Natural killer cell (primary cell): ENCODE data around the gene EXOC4. TPM values are rescaled to one million over a fixed set of nuclear protein-coding genes. Genes with fewer than 3 reads are reported as not detected.

ENCODE experiments used
- ATAC-seq, 3 donors: fragments of 150-1000 bp in 2 of 3; fragments of 200-7000 bp in 1 of 3; cut with Tn5 transposase; 1 replicate in 1 of 3; 2 replicates in 2 of 3; pipeline ENCODE4 v1.10.0; 2021; ENCODE audit warnings: mild to moderate bottlenecking in 2 of 3, moderate library complexity in 2 of 3
- DNase-seq, 2 donors: peaks; one replicate each; pipeline versions ENCODE4 v3.0.0 to v3.0.0-alpha.2; 2013 to 2021; ENCODE audit warnings: mixed read lengths in 1 of 2
- H3K27ac ChIP-seq: one replicate; pipeline ENCODE4 v1.5.1; 2013; ENCODE audit warnings: mild to moderate bottlenecking, low read length
- H3K27me3 ChIP-seq: one replicate; pipeline ENCODE4 v1.6.1; 2013; ENCODE audit warnings: low read length; ENCODE audit not compliant: control insufficient read depth, insufficient read depth
- H3K36me3 ChIP-seq: one replicate; pipeline ENCODE4 v1.6.1; 2013; ENCODE audit warnings: low read length; ENCODE audit not compliant: control insufficient read depth, insufficient read depth
- H3K4me1 ChIP-seq: one replicate; pipeline ENCODE4 v1.6.1; 2013; ENCODE audit warnings: low read length; ENCODE audit not compliant: control insufficient read depth, insufficient read depth
- H3K4me3 ChIP-seq: one replicate; pipeline ENCODE4 v1.5.1; 2013; ENCODE audit warnings: low read length
- H3K9me3 ChIP-seq: one replicate; pipeline ENCODE4 v1.6.1; 2013; ENCODE audit warnings: low read length; ENCODE audit not compliant: control insufficient read depth, insufficient read depth
- H3K27ac Mint-ChIP-seq, 2 donors: one replicate each; pipeline ENCODE4 v1.8.0; 2022; ENCODE audit warnings: mild to moderate bottlenecking in 2 of 2, mixed read lengths in 2 of 2, moderate library complexity in 1 of 2
- H3K27me3 Mint-ChIP-seq, 2 donors: one replicate each; pipeline ENCODE4 v1.8.0; 2022; ENCODE audit warnings: low read depth in 2 of 2, mixed read lengths in 2 of 2
- H3K36me3 Mint-ChIP-seq: one replicate; pipeline ENCODE4 v1.8.0; 2022; ENCODE audit warnings: mixed read lengths
- H3K4me1 Mint-ChIP-seq, 2 donors: one replicate each; pipeline ENCODE4 v1.8.0; 2022; ENCODE audit warnings: mixed read lengths in 2 of 2
- H3K4me3 Mint-ChIP-seq: one replicate; pipeline ENCODE4 v1.8.0; 2022; ENCODE audit warnings: mild to moderate bottlenecking, moderate library complexity, mixed read lengths
- H3K9me3 Mint-ChIP-seq, 2 donors: one replicate each; pipeline ENCODE4 v1.8.0; 2022; ENCODE audit warnings: mixed read lengths in 2 of 2
- CTCF ChIP-seq: fragments of 200-600 bp; IDR thresholded peaks from one replicate; pipeline ENCODE4 v1.8.0; 2022; ENCODE audit warnings: antibody characterized with exemption
- WGBS: methylation state at CpG from one replicate; pipeline ENCODE4 v1.1.7; 2013; ENCODE audit warnings: missing lambda C conversion rate; ENCODE audit not compliant: insufficient coverage; 5-methylcytosine and 5-hydroxymethylcytosine counted together
- intact Hi-C: fragments of 100-400 bp; cut with micrococcal nuclease; formaldehyde crosslinking; loops from one replicate; pipeline ENCODE4 v1.14.2; 2022
- total RNA-seq, 4 donors: library from RNA; stranded (reverse); fragments of 120-200 nt in 1 of 4; gene quantifications; one replicate each; pipeline versions ENCODE4 v1.2.3 to v1.2.4, GENCODE V29; 2013 to 2022

EXOC4 gene
- total RNA-seq, 3 donors from 2014 or later (not counting 1 experiment from before 2014, with no cell fraction given): 105 to 148 (median 123) TPM

- Histone ChIP-seq H3K4me1 (no peaks in the 10 kb centered on the region), H3K27me3 (no peaks in the 10 kb centered on the region), H3K27ac (no peak overlapping the region), H3K9me3 (no peaks in the 10 kb centered on the region), H3K4me3 (no peak overlapping the region), H3K36me3 (no peaks in the 10 kb centered on the region)
- H3K36me3 Mint-ChIP-seq: no peaks in the 10 kb centered on the region
- H3K4me3 Mint-ChIP-seq: no peak overlapping the region
- no peaks in the 10 kb centered on the region for H3K27me3 Mint-ChIP-seq
- H3K9me3 Mint-ChIP-seq: no peaks in the 10 kb centered on the region
- H3K27ac Mint-ChIP-seq: no peak overlapping the region
- intact Hi-C loops: no loop called here
- peak in 1 of 3 donors; percentile 53 for ATAC-seq
- DNase-seq: peak in 1 of 2 donors; percentile 20
- peaks cover 6 to 16% of the 10 kb centered on the region in 2 donors for H3K4me1 Mint-ChIP-seq
- TF ChIP-seq CTCF: peak; percentile 51
These were observed 601.9 kb downstream of the EXOC4 start for GRCh38 chr7:133854739-133855138.

GRCh38 chr7:133857376-133858119 is 604.7 kb downstream of the EXOC4 start:
- WGBS: 98% methylated on average over 21 of the region's 23 CpGs
- Histone ChIP-seq H3K27me3 (no peaks in the 10 kb centered on the region), H3K27ac (no peak overlapping the region), H3K36me3 (no peaks in the 10 kb centered on the region), H3K4me1 (no peaks in the 10 kb centered on the region), H3K9me3 (no peaks in the 10 kb centered on the region), H3K4me3 (no peak overlapping the region)
- no peak overlapping the region for H3K27ac Mint-ChIP-seq
- H3K9me3 Mint-ChIP-seq: no peaks in the 10 kb centered on the region
- H3K4me3 Mint-ChIP-seq: no peak overlapping the region
- DNase-seq (no peak), ATAC-seq (no peak)
- peaks cover 6 to 16% of the 10 kb centered on the region in 2 donors for H3K4me1 Mint-ChIP-seq
- intact Hi-C loops: no loop called here
- no peaks in the 10 kb centered on the region for H3K36me3 Mint-ChIP-seq
- TF ChIP-seq CTCF: no peak
- no peaks in the 10 kb centered on the region for H3K27me3 Mint-ChIP-seq

GRCh38 chr7:133858311-133858710 is 605.4 kb downstream of the EXOC4 start:
- H3K36me3 ChIP-seq: no peaks in the 10 kb centered on the region
- Mint-ChIP-seq H3K36me3 (no peaks in the 10 kb centered on the region), H3K4me1 (peaks cover 6 to 16% of the 10 kb centered on the region in 2 donors), H3K9me3 (no peaks in the 10 kb centered on the region), H3K4me3 (no peak overlapping the region), H3K27ac (no peak overlapping the region), H3K27me3 (no peaks in the 10 kb centered on the region)
- no peak overlapping the region for H3K4me3 ChIP-seq
- intact Hi-C loops: no loop called here
- H3K4me1 ChIP-seq: no peaks in the 10 kb centered on the region
- no peaks in the 10 kb centered on the region for H3K27me3 ChIP-seq
- no peaks in the 10 kb centered on the region for H3K9me3 ChIP-seq
- TF ChIP-seq CTCF: no peak
- DNase-seq (no peak), ATAC-seq (no peak)
- no peak overlapping the region for H3K27ac ChIP-seq
- WGBS: 99% methylated on average over 6 of the region's 6 CpGs

- Histone ChIP-seq H3K27ac (no peak overlapping the region), H3K36me3 (no peaks in the 10 kb centered on the region), H3K27me3 (no peaks in the 10 kb centered on the region), H3K4me3 (no peak overlapping the region), H3K9me3 (no peaks in the 10 kb centered on the region), H3K4me1 (no peaks in the 10 kb centered on the region)
- Mint-ChIP-seq H3K4me3 (no peak overlapping the region), H3K4me1 (peaks cover 6 to 16% of the 10 kb centered on the region in 2 donors), H3K27ac (no peak overlapping the region), H3K36me3 (no peaks in the 10 kb centered on the region), H3K27me3 (no peaks in the 10 kb centered on the region), H3K9me3 (no peaks in the 10 kb centered on the region)
- intact Hi-C loops: no loop called here
- TF ChIP-seq CTCF: no peak
- 98% methylated on average over 5 of the region's 5 CpGs for WGBS
- ATAC-seq (no peak), DNase-seq (no peak)
These were observed 606.4 kb downstream of the EXOC4 start for GRCh38 chr7:133859231-133859630.
